GM19238 (cell line): Measurements from ENCODE around the gene NANS.
A peak's percentile ranks its signal among the peaks of the same experiment; 100 is the strongest.
"Not testable (repeated sequence)": the region's sequence is repeated elsewhere in the genome, so short reads cannot be mapped to it uniquely, and the experiment has no call there.

Experiments
- DNase-seq: peaks from one replicate; pipeline ENCODE4 v3.0.0; 2011; ENCODE audit warnings: low spot score; ENCODE audit not compliant: insufficient read length

Gene NANS

GRCh38 chr9:98056269-98057137 is at the start of gene NANS:
Gene NANS (plus strand): TSS chr9:98056732. CDS start chr9:98056809, 77 bp downstream.
- DNase-seq = peak; percentile 90

GRCh38 chr9:98007251-98007928 is 49.1 kb upstream of the NANS start:
- no peak for DNase-seq

GRCh38 chr9:98008764-98009163 is 47.8 kb upstream of the NANS start:
- DNase-seq = no peak

GRCh38 chr9:98009437-98009836 is 47.1 kb upstream of the NANS start:
- no peak for DNase-seq

- no peak for DNase-seq
Observed at GRCh38 chr9:98009936-98010335, 46.6 kb upstream of the NANS start.

- peak; percentile 17 for DNase-seq
Observed at GRCh38 chr9:98010445-98010844, 46.1 kb upstream of the NANS start.

GRCh38 chr9:98011122-98011521 is 45.4 kb upstream of the NANS start:
- DNase-seq = no peak

GRCh38 chr9:98016137-98016680 is 40.3 kb upstream of the NANS start:
- DNase-seq = no peak

- DNase-seq = no peak
Observed at GRCh38 chr9:98017306-98017705, 39.2 kb upstream of the NANS start.

- DNase-seq = no peak
Observed at GRCh38 chr9:98018347-98018746, 38.2 kb upstream of the NANS start.

- no peak for DNase-seq
Observed at GRCh38 chr9:98019098-98019497, 37.4 kb upstream of the NANS start.

GRCh38 chr9:98019869-98020268 is 36.7 kb upstream of the NANS start:
- not testable (repeated sequence) for DNase-seq

- no peak for DNase-seq
Observed at GRCh38 chr9:98020476-98021145, 35.9 kb upstream of the NANS start.

- no peak for DNase-seq
Observed at GRCh38 chr9:98021306-98022040, 35.1 kb upstream of the NANS start.

GRCh38 chr9:98022447-98022846 is 34.1 kb upstream of the NANS start:
- DNase-seq = no peak

GRCh38 chr9:98024702-98025101 is 31.8 kb upstream of the NANS start:
- no peak for DNase-seq

- no peak for DNase-seq
Observed at GRCh38 chr9:98031169-98031568, 25.4 kb upstream of the NANS start.

GRCh38 chr9:98031935-98032334 is 24.6 kb upstream of the NANS start:
- no peak for DNase-seq

GRCh38 chr9:98034593-98035546 is 21.7 kb upstream of the NANS start:
- peak; percentile 60 for DNase-seq

- no peak for DNase-seq
Observed at GRCh38 chr9:98037357-98037756, 19.2 kb upstream of the NANS start.
